Small intestine (tissue), 7 donors: ENCODE measurements around the gene CABCOCO1. TPM values are rescaled to one million over a fixed set of nuclear protein-coding genes. Genes with fewer than 3 reads are reported as not detected.
A peak's percentile ranks its signal among the peaks of the same experiment; 100 is the strongest.

Experiments
- DNase-seq, 2 donors: peaks; one replicate each; pipeline versions ENCODE4 v3.0.0 to v3.0.0-alpha.2; 2013
- FAIRE-seq: peaks from 2 replicates; lab custom pipeline; 2012; peaks lifted over from hg19 to GRCh38; lab: Jason Lieb, UNC
- H3K27ac ChIP-seq, 3 donors: one replicate each; pipeline ENCODE4 v1.5.1; 2013; ENCODE audit warnings: low read length in 2 of 3, mild to moderate bottlenecking in 2 of 3, control low read depth in 1 of 3, inconsistent platforms in 1 of 3, low read depth in 1 of 3, moderate library complexity in 1 of 3
- H3K27me3 ChIP-seq, 3 donors: one replicate each; pipeline ENCODE4 v1.6.1; 2013; ENCODE audit warnings: low read length in 3 of 3, inconsistent platforms in 1 of 3; ENCODE audit not compliant: control insufficient read depth in 3 of 3, insufficient read depth in 3 of 3
- H3K36me3 ChIP-seq, 3 donors: one replicate each; pipeline ENCODE4 v1.6.1; 2013; ENCODE audit warnings: low read length in 3 of 3, inconsistent platforms in 1 of 3, low read depth in 1 of 3, mild to moderate bottlenecking in 1 of 3, moderate library complexity in 1 of 3; ENCODE audit not compliant: control insufficient read depth in 3 of 3, insufficient read depth in 2 of 3
- H3K4me1 ChIP-seq, 3 donors: one replicate each; pipeline ENCODE4 v1.6.1; 2013; ENCODE audit warnings: low read length in 2 of 3, inconsistent platforms in 1 of 3, low read depth in 1 of 3, mild to moderate bottlenecking in 1 of 3, moderate library complexity in 1 of 3; ENCODE audit not compliant: control insufficient read depth in 3 of 3, insufficient read depth in 2 of 3
- H3K4me3 ChIP-seq, 3 donors: one replicate each; pipeline ENCODE4 v1.5.1; 2013; ENCODE audit warnings: low read length in 3 of 3, control low read depth in 1 of 3, inconsistent platforms in 1 of 3, low read depth in 1 of 3, mild to moderate bottlenecking in 1 of 3, moderate library complexity in 1 of 3
- H3K9me3 ChIP-seq, 2 donors: one replicate each; pipeline ENCODE4 v1.6.1; 2013; ENCODE audit warnings: low read depth in 1 of 2, low read length in 1 of 2; ENCODE audit not compliant: control insufficient read depth in 2 of 2, insufficient read depth in 1 of 2
- WGBS, 3 donors: extraction: QIAGEN DNeasy Blood & Tissue Kit; methylation state at CpG; one replicate each; pipeline ENCODE4 v1.1.7; 2013; 5-methylcytosine and 5-hydroxymethylcytosine counted together
- polyA plus RNA-seq, 4 donors: library from polyadenylated mRNA; stranded (reverse) in 3 of 4; unstranded in 1 of 4; fragments of 200-250 nt in 3 of 4; fragments of 120-200 nt in 1 of 4; gene quantifications; one replicate each; pipeline versions ENCODE4 v1.2.1 to v1.2.3, GENCODE V29; 2013
- donor health status: healthy with polysubstance abuse.
- donor health status: control.
- donor health status: control.
- donor health status: Bipolar disorder and iron deficiency.
- donor health status: healthy.

The CABCOCO1 gene
- polyA plus RNA-seq, 4 donors, result 0.15 to 0.49 TPM; not detected in 2

DNA sequence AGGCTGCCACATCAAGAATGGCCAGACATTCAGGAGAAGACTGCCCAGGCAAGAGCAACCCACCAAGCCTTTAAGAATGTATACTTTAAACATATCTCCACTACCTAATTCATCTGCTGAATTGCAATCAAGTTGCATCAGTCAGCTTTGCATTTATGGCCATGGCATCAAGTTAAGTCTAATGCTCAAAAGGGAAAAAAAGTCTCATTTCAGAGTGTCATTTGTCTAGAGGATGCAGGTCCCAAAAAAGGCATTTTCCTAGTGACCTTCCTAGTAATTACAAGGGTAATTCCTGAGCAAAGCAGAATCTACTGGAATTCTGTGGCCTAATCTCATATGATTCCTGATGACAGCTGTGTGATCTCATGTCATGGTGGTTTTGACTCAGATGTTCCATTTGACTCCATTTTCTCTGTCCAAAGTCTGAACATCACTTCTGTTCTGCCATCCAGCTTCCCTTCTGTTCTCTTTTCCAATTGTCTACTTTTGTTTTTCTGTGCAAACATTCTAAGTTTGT, 7.3 kb upstream of the CABCOCO1 start:
- Histone ChIP-seq H3K27me3 (no peaks in the 10 kb centered on the region), H3K9me3 (no peaks in the 10 kb centered on the region), H3K27ac (no peak overlapping the region), H3K4me1 (no peaks in the 10 kb centered on the region), H3K36me3 (no peaks in the 10 kb centered on the region), H3K4me3 (no peak overlapping the region)
- no peak for FAIRE-seq
- DNase-seq, result no peak

DNA sequence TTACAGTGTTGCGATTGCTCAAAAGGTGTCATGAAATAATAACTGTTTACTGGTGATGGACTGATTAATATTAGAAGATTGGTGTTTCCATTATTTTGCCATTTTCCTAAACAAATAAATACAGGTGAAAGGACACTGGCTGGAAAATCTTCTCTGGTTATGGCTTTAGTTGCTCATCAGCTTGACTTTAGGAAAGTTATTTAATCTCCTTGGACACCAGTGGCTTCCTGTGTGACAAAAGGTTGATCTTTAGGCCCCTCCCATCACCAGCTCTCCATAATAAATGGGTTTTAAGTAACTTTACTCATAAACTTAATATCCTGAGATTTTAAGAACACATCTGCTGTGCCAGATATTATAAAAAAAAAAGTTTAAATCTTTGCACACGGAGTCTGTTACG, 737 bp downstream of the CABCOCO1 start:
- FAIRE-seq, result no peak
- H3K4me3 ChIP-seq, result peak overlapping the region in 1 of 3 donors; percentile 72
- peaks cover 0 to 3% (median 0%) of the 10 kb centered on the region in 3 donors for H3K27me3 ChIP-seq
- H3K9me3 ChIP-seq, result no peaks in the 10 kb centered on the region
- no peak overlapping the region for H3K27ac ChIP-seq
- WGBS, 3 donors, result 64 to 84% (median 73%) methylated on average over 3 of the region's 3 CpGs
- peak in 1 of 2 donors; percentile 11 for DNase-seq
- no peaks in the 10 kb centered on the region for H3K36me3 ChIP-seq
- no peaks in the 10 kb centered on the region for H3K4me1 ChIP-seq

DNA sequence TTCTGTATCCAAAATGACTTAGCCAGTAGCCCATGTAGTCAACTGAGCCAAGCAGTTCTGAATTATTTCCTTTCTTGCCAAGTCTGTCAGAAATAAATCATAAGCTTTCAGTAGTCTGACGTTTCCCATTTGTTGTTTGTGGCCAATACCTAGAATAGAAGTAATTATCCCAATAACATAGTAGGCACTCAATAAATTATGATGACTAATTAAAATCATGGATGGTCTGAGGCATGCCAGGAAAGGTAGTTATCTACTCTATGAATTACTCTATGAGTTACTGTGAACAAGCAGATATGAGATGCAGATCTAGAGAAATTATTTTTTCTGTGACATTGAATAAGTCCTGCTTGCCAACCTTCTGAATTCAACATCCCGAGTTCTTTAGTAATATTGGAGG, 2.3 kb downstream of the CABCOCO1 start:
- H3K27me3 ChIP-seq, result peaks cover 0 to 3% (median 0%) of the 10 kb centered on the region in 3 donors
- no peak overlapping the region for H3K27ac ChIP-seq
- H3K36me3 ChIP-seq, result no peaks in the 10 kb centered on the region
- no peaks in the 10 kb centered on the region for H3K4me1 ChIP-seq
- no peak for FAIRE-seq
- H3K9me3 ChIP-seq, result no peaks in the 10 kb centered on the region
- no peak overlapping the region for H3K4me3 ChIP-seq
- 45 to 63% (median 53%) methylated on average over 2 of the region's 2 CpGs for WGBS, 3 donors
- no peak for DNase-seq

DNA sequence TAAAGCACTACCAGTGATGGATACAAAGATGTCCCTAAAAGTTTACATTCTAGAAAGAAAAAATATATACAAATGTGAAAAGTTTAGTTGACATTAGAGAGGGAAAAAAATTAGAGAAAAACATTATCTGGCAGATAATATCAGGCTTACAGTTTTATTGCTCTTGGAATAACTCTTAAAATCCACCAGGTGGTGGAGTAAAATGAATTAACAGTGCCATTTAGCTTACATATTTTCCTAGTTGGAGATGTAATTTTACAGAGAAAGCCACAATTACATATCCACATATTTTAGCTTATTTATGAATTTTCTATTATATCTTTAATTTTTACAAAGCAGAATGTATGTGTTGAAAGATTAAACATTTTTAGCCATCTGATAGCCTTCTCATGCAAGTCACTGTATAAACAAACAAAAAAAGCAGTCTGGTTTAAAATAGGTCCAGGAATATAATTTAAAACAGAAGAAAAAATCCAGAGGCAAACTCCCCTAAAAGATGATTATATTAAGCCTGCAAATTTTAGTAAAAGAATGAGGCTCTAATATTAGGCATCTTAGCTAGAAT, 6.5 kb downstream of the CABCOCO1 start:
- Histone ChIP-seq H3K4me3 (no peak overlapping the region), H3K4me1 (no peaks in the 10 kb centered on the region), H3K9me3 (no peaks in the 10 kb centered on the region), H3K27ac (no peak overlapping the region), H3K36me3 (no peaks in the 10 kb centered on the region), H3K27me3 (no peaks in the 10 kb centered on the region)
- peak; percentile 15 for FAIRE-seq
- no peak for DNase-seq

DNA sequence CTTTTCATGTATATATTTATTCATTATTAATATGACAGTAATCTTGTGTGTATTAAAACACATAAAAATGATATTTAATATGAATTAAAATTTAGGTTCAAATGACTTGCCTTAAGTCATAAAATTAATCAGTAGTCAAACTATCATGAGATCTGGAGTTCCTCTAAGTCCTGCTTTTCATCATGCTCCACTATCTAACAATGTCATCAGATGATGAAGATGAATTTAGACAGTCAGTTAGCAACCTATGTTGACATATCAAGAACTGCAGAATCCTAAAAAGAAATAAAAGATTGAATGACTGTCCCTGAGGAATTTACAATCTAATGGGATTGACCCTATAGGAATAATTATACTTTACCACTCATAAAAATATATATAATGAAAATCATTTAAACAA, 7.1 kb downstream of the CABCOCO1 start:
- FAIRE-seq (peak; percentile 47), DNase-seq (no peak)
- Histone ChIP-seq H3K36me3 (no peaks in the 10 kb centered on the region), H3K4me1 (no peaks in the 10 kb centered on the region), H3K9me3 (no peaks in the 10 kb centered on the region), H3K27ac (no peak overlapping the region), H3K4me3 (no peak overlapping the region), H3K27me3 (no peaks in the 10 kb centered on the region)

DNA sequence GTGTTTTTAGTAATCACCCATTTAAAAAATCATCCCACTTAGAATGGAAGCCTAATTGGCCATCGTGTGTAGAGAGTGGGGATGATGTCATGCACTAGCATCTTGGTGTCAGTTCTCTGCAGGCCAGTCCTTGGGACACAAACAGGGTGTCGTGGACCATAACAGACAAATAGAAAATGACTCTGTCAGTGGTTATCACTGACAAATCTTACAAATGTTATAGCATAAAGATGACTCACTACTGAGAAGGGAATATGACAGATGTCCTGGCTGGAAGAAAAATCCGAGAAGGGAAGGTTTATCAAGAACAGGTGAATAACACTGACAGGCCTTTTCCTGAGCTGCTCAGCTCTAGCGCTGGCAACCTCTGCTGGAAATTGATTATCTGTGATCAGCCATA, 10.6 kb downstream of the CABCOCO1 start:
- DNase-seq (no peak), FAIRE-seq (no peak)
- Histone ChIP-seq H3K27me3 (no peaks in the 10 kb centered on the region), H3K9me3 (no peaks in the 10 kb centered on the region), H3K36me3 (no peaks in the 10 kb centered on the region), H3K4me1 (no peaks in the 10 kb centered on the region), H3K27ac (no peak overlapping the region), H3K4me3 (no peak overlapping the region)
- WGBS, 3 donors, result 76 to 85% (median 83%) methylated on average over 4 of the region's 4 CpGs

DNA sequence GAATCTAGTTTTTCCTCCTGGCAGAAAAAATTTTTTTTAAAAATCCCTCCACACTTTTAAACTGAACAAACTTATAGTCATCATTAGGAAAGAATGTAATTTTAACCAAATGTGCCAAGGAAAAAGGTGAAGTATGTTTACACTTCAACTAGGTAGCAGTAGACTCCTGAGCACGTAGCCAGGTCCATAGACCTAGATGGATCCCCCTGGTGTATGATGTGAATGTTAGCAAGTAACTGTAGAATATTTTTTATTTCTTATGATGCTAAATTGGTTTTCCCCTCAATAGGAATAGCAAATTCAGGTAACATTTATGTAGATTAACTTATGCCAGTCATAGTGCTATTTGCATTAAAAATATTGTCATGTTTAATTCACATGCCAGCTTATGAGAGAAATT, 19.6 kb downstream of the CABCOCO1 start:
- 71 to 92% (median 82%) methylated on average over 1 of the region's 1 CpG for WGBS, 3 donors
- Histone ChIP-seq H3K27ac (no peak overlapping the region), H3K36me3 (no peaks in the 10 kb centered on the region), H3K4me1 (no peaks in the 10 kb centered on the region), H3K9me3 (no peaks in the 10 kb centered on the region), H3K4me3 (no peak overlapping the region), H3K27me3 (no peaks in the 10 kb centered on the region)
- DNase-seq, result no peak
- FAIRE-seq, result no peak

DNA sequence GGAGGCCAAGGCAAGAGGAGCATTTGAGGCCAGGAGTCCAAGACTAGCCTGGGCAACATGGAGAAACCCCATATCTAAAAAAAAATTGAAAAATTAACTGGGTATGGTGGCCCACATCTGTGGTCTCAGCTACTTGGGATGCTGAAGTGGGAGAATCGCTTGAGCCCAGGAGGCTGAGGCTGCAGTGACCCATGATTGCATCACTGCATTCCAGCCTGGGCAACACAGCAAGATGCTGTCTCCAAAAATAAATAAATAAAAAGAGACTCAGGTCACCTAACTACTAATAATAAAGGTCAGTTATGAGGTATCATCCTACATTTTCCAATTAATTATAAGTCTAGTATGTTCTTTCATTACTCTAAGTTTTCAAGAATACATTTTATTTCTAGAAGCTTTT, 20.6 kb downstream of the CABCOCO1 start:
- FAIRE-seq, result no peak

DNA sequence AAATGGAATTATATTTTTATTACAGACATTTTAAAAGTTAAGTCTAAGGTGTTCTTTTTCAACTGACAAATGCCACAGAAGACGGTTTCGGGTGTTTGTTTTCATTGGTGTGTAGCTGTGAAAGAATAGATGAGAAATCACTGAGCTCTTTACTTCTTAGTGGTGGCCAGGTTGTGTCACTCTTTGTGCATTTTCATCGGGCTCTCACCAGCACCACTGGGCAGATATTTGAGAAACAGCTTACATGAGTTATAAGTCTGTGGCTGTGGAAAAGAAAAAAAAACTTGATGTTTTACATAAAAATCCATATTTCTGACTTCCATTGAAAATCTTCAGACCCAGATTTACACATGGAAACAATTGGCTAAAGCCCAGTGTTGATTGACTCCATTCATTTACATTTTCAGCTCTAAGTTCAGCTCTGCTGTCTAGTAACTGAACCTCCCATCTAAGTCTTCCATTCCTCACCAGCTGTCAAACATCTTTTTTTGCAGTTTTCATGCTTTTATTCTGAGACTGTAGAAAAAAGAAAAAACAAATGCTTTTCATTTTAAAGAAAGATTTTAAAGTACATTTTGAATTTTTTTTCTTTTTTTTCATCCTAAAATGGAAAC, 22.3 kb downstream of the CABCOCO1 start:
- H3K27me3 ChIP-seq, result no peaks in the 10 kb centered on the region
- no peak for FAIRE-seq
- H3K4me1 ChIP-seq, result no peaks in the 10 kb centered on the region
- WGBS, 3 donors, result 91 to 95% (median 92%) methylated on average over 3 of the region's 3 CpGs
- no peaks in the 10 kb centered on the region for H3K36me3 ChIP-seq
- DNase-seq, result no peak
- no peak overlapping the region for H3K4me3 ChIP-seq
- H3K27ac ChIP-seq, result no peak overlapping the region
- H3K9me3 ChIP-seq, result no peaks in the 10 kb centered on the region

More for the DNA sequence above, 20.6 kb downstream of the CABCOCO1 start:
- no peak for DNase-seq
- no peak overlapping the region for H3K27ac ChIP-seq
- H3K4me3 ChIP-seq, result no peak overlapping the region
- H3K9me3 ChIP-seq, result no peaks in the 10 kb centered on the region
- WGBS, 3 donors, result 89 to 100% (median 94%) methylated on average over 1 of the region's 1 CpG
- H3K27me3 ChIP-seq, result no peaks in the 10 kb centered on the region
- H3K36me3 ChIP-seq, result no peaks in the 10 kb centered on the region
- no peaks in the 10 kb centered on the region for H3K4me1 ChIP-seq
